Measurements from ENCODE around the gene EP400. TPM values are rescaled to one million over a fixed set of nuclear protein-coding genes. Genes with fewer than 3 reads are reported as not detected.
A peak's percentile ranks its signal among the peaks of the same experiment; 100 is the strongest.
"Not testable (repeated sequence)": the region's sequence is repeated elsewhere in the genome, so short reads cannot be mapped to it uniquely, and the experiment has no call there.

EP400 gene
- total and polyA plus RNA-seq, 4 donors, result 14.4 to 50.6 (median 30.8) TPM

DNA sequence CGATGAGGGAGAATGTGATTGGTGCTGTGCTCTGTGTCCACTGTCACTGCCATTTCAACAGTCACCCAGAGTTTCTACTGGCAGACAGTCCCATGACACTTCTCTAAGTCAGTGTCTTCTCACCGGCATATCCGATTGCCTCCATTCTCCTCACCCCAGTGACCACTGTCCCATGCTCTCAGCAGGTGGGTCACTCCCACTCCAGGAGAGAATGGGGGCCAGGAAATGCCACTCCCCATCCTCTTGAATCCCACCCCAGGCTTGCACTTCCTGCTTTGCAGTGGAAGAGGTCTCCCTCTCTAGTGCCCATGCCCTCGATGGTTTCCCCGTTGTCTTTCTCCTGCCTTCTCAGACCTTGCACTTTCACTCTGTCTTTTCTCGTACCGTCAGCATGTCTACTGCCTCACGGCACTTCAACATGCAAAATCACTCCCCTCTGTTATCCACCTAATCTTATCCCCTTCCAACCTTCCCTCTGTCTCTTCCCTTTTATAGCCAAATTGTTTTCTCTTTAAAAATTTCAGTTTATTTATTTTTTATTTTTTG, 2.2 kb upstream of the EP400 start:
- no peaks in the 10 kb centered on the region for H3K27me3 ChIP-seq (ENCODE audit: control insufficient read depth, insufficient read depth, low read length)
- peaks cover 28% of the 10 kb centered on the region for H3K36me3 ChIP-seq (ENCODE audit: control insufficient read depth, insufficient read depth, low read length)
- 51% methylated on average over 6 of the region's 8 CpGs for WGBS (ENCODE audit: insufficient coverage)
- H3K4me1 ChIP-seq (ENCODE audit: control insufficient read depth, insufficient read depth, low read length), result peaks cover 19% of the 10 kb centered on the region
- no peak overlapping the region for H3K27ac ChIP-seq (ENCODE audit: low read depth, low read length)
- no peak overlapping the region for H3K4me3 ChIP-seq (ENCODE audit: low read depth, low read length)
- DNase-seq (ENCODE audit: low read depth in 4 of 6, low spot score in 6 of 6), result no peak
- no peaks in the 10 kb centered on the region for H3K9me3 ChIP-seq (ENCODE audit: control insufficient read depth, insufficient read depth, low read length)

GRCh38 chr12:131948166-131948712, 1.5 kb upstream of the EP400 start:
- H3K27ac ChIP-seq (ENCODE audit: low read depth, low read length), result no peak overlapping the region
- no CpG with 5 or more reads among the region's 1 CpG for WGBS (ENCODE audit: insufficient coverage)
- peaks cover 22% of the 10 kb centered on the region for H3K36me3 ChIP-seq (ENCODE audit: control insufficient read depth, insufficient read depth, low read length)

GRCh38 chr12:131948713-131949430, 870 bp upstream of the EP400 start:
- Histone ChIP-seq H3K4me1 (ENCODE audit: control insufficient read depth, insufficient read depth, low read length) (peaks cover 19% of the 10 kb centered on the region), H3K36me3 (ENCODE audit: control insufficient read depth, insufficient read depth, low read length) (peaks cover 15% of the 10 kb centered on the region), H3K4me3 (ENCODE audit: low read depth, low read length) (peak overlapping the region; percentile 48), H3K27ac (ENCODE audit: low read depth, low read length) (peak overlapping the region; percentile 33)
- 60% methylated on average over 10 of the region's 23 CpGs for WGBS (ENCODE audit: insufficient coverage)
- not testable (repeated sequence) for DNase-seq (ENCODE audit: low read depth in 4 of 6, low spot score in 6 of 6); H3K9me3 ChIP-seq (ENCODE audit: control insufficient read depth, insufficient read depth, low read length); H3K27me3 ChIP-seq (ENCODE audit: control insufficient read depth, insufficient read depth, low read length)

More at GRCh38 chr12:131948166-131948712, 1.5 kb upstream of the EP400 start:
- no peak for DNase-seq (ENCODE audit: low read depth in 4 of 6, low spot score in 6 of 6)
- peaks cover 19% of the 10 kb centered on the region for H3K4me1 ChIP-seq (ENCODE audit: control insufficient read depth, insufficient read depth, low read length)
- no peaks in the 10 kb centered on the region for H3K27me3 ChIP-seq (ENCODE audit: control insufficient read depth, insufficient read depth, low read length)
- H3K4me3 ChIP-seq (ENCODE audit: low read depth, low read length), result no peak overlapping the region
- no peaks in the 10 kb centered on the region for H3K9me3 ChIP-seq (ENCODE audit: control insufficient read depth, insufficient read depth, low read length)

- no peak overlapping the region for H3K27ac ChIP-seq (ENCODE audit: low read depth, low read length)
- no peaks in the 10 kb centered on the region for H3K27me3 ChIP-seq (ENCODE audit: control insufficient read depth, insufficient read depth, low read length)
- WGBS (ENCODE audit: insufficient coverage), result under 1% methylated on average over 74 of the region's 79 CpGs
- H3K9me3 ChIP-seq (ENCODE audit: control insufficient read depth, insufficient read depth, low read length), result no peaks in the 10 kb centered on the region
- H3K4me3 ChIP-seq (ENCODE audit: low read depth, low read length), result peak overlapping the region; percentile 67
- peaks cover under 1% of the 10 kb centered on the region for H3K36me3 ChIP-seq (ENCODE audit: control insufficient read depth, insufficient read depth, low read length)
- peak in 1 of 6 donors; percentile 17 for DNase-seq (ENCODE audit: low read depth in 4 of 6, low spot score in 6 of 6)
- H3K4me1 ChIP-seq (ENCODE audit: control insufficient read depth, insufficient read depth, low read length), result peaks cover 19% of the 10 kb centered on the region
Observed at GRCh38 chr12:131950182-131950913, 606 bp downstream of the EP400 start.

DNA sequence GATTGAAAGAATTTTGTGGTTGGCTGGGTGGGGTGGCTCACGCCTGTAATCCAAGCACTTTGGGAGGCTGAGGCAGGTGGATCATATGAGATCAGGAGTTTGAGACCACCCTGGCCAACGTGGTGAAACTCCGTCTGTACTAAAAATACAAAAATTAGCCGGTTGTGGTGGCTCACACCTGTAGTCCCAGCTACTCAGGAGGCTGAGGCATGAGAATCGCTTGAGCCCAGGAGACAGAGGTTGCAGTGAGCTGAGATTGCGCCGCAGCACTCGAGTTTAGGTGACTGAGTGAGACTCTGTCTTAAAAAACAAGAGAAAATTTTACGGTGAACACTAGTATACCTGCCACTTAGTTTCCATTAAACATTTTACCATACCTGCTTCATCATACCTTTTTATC, 4.1 kb downstream of the EP400 start:
- peaks cover 20% of the 10 kb centered on the region for H3K4me1 ChIP-seq (ENCODE audit: control insufficient read depth, insufficient read depth, low read length)
- 95% methylated on average over 8 of the region's 9 CpGs for WGBS (ENCODE audit: insufficient coverage)
- not testable (repeated sequence) for DNase-seq (ENCODE audit: low read depth in 4 of 6, low spot score in 6 of 6); H3K9me3 ChIP-seq (ENCODE audit: control insufficient read depth, insufficient read depth, low read length); H3K36me3 ChIP-seq (ENCODE audit: control insufficient read depth, insufficient read depth, low read length); H3K4me3 ChIP-seq (ENCODE audit: low read depth, low read length); H3K27ac ChIP-seq (ENCODE audit: low read depth, low read length); H3K27me3 ChIP-seq (ENCODE audit: control insufficient read depth, insufficient read depth, low read length)

DNA sequence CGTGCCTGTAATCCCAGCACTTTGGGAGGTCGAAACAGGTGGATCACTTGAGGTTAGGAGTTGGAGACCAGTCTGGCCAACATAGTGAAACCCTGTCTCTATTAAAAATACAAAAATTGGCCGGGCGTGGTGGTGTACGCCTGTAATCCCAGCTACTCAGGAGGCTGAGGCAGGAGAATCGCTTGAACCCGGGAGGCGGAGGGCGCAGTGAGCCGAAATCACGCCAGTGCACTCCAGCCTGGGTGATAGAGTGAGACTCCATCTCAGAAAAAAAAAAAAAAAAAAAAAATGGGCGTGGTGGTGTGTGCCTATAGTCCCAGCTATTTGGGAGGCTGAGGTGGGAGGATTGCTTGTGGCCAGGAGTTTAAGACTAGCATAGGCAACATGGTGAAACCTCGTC, 4.7 kb downstream of the EP400 start:
- H3K9me3 ChIP-seq (ENCODE audit: control insufficient read depth, insufficient read depth, low read length); H3K36me3 ChIP-seq (ENCODE audit: control insufficient read depth, insufficient read depth, low read length); H3K27ac ChIP-seq (ENCODE audit: low read depth, low read length); DNase-seq (ENCODE audit: low read depth in 4 of 6, low spot score in 6 of 6); H3K27me3 ChIP-seq (ENCODE audit: control insufficient read depth, insufficient read depth, low read length); H3K4me3 ChIP-seq (ENCODE audit: low read depth, low read length): not testable (repeated sequence)
- WGBS (ENCODE audit: insufficient coverage), result 97% methylated on average over 3 of the region's 13 CpGs
- H3K4me1 ChIP-seq (ENCODE audit: control insufficient read depth, insufficient read depth, low read length), result peaks cover 22% of the 10 kb centered on the region

DNA sequence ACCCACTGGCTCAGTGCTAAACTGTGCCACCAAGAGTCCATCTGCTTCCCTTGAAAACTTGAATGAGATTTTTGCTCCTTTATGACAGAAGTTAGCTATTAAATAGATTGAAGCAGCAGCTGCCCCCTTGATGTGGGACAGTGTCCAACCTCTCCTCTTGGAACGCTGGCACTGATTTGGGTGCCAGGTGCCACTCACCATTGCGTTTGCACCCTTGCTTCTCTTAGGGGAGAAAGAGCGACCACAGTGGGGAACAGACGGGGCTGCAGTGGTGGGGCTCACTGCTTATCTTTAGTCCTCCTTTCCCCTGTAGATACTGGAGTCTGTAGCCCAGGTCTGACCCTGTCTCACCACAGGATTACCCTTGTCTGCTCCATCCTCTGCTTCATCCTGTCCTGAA, 9.4 kb downstream of the EP400 start:
- Histone ChIP-seq H3K4me3 (ENCODE audit: low read depth, low read length) (no peak overlapping the region), H3K36me3 (ENCODE audit: control insufficient read depth, insufficient read depth, low read length) (peaks cover 19% of the 10 kb centered on the region), H3K27me3 (ENCODE audit: control insufficient read depth, insufficient read depth, low read length) (no peaks in the 10 kb centered on the region), H3K9me3 (ENCODE audit: control insufficient read depth, insufficient read depth, low read length) (no peaks in the 10 kb centered on the region), H3K4me1 (ENCODE audit: control insufficient read depth, insufficient read depth, low read length) (peaks cover 6% of the 10 kb centered on the region), H3K27ac (ENCODE audit: low read depth, low read length) (no peak overlapping the region)
- WGBS (ENCODE audit: insufficient coverage), result 80% methylated on average over 4 of the region's 4 CpGs
- DNase-seq (ENCODE audit: low read depth in 4 of 6, low spot score in 6 of 6), result peak in 1 of 6 donors; percentile 46

- H3K27ac ChIP-seq (ENCODE audit: low read depth, low read length), result no peak overlapping the region
- no peak overlapping the region for H3K4me3 ChIP-seq (ENCODE audit: low read depth, low read length)
- DNase-seq (ENCODE audit: low read depth in 4 of 6, low spot score in 6 of 6), result no peak
- no peaks in the 10 kb centered on the region for H3K27me3 ChIP-seq (ENCODE audit: control insufficient read depth, insufficient read depth, low read length)
- H3K36me3 ChIP-seq (ENCODE audit: control insufficient read depth, insufficient read depth, low read length), result peaks cover 19% of the 10 kb centered on the region
- no peaks in the 10 kb centered on the region for H3K9me3 ChIP-seq (ENCODE audit: control insufficient read depth, insufficient read depth, low read length)
- WGBS (ENCODE audit: insufficient coverage), result 86% methylated on average over 12 of the region's 16 CpGs
- H3K4me1 ChIP-seq (ENCODE audit: control insufficient read depth, insufficient read depth, low read length), result peaks cover 6% of the 10 kb centered on the region
Observed at GRCh38 chr12:131959641-131960589, 10.2 kb downstream of the EP400 start.
